Measurements from ENCODE around the gene CCDC68. TPM values are rescaled to one million over a fixed set of nuclear protein-coding genes. Genes with fewer than 3 reads are reported as not detected.

CCDC68 gene
- total RNA-seq, 1 donor from 2014 or later = not detected

- no peak for TF ChIP-seq CTCF (IDR thresholded peaks at IDR 0.05; ENCODE audit: unreplicated experiment)
- no peak overlapping the region for H3K27ac Mint-ChIP-seq
- no peaks in the 10 kb centered on the region for H3K9me3 Mint-ChIP-seq
- no peaks in the 10 kb centered on the region for H3K27me3 Mint-ChIP-seq (ENCODE audit: low read depth)
- DNase-seq (ENCODE audit: low spot score in 2 of 2, unreplicated experiment in 2 of 2) = no peak
- H3K4me3 Mint-ChIP-seq = no peak overlapping the region
- H3K4me1 Mint-ChIP-seq = peaks cover 14% of the 10 kb centered on the region
- no peaks in the 10 kb centered on the region for H3K36me3 Mint-ChIP-seq
These were observed 16.7 kb downstream of the CCDC68 start for GRCh38 chr18:54942569-54942968.

- no peaks in the 10 kb centered on the region for H3K27me3 Mint-ChIP-seq (ENCODE audit: low read depth)
- peaks cover 12% of the 10 kb centered on the region for H3K4me1 Mint-ChIP-seq
- no peak for TF ChIP-seq CTCF (IDR thresholded peaks at IDR 0.05; ENCODE audit: unreplicated experiment)
These were observed 17.1 kb downstream of the CCDC68 start for GRCh38 chr18:54942144-54942543.

GRCh38 chr18:54939361-54939917 lies 19.8 kb downstream of the CCDC68 start:
- DNase-seq (ENCODE audit: low spot score in 2 of 2, unreplicated experiment in 2 of 2) = no peak
- H3K4me3 Mint-ChIP-seq = no peak overlapping the region
- no peaks in the 10 kb centered on the region for H3K36me3 Mint-ChIP-seq
- H3K9me3 Mint-ChIP-seq = no peaks in the 10 kb centered on the region
- TF ChIP-seq CTCF (IDR thresholded peaks at IDR 0.05; ENCODE audit: unreplicated experiment) = no peak
- no peak overlapping the region for H3K27ac Mint-ChIP-seq
- H3K4me1 Mint-ChIP-seq = no peaks in the 10 kb centered on the region
- H3K27me3 Mint-ChIP-seq (ENCODE audit: low read depth) = no peaks in the 10 kb centered on the region

More at GRCh38 chr18:54942144-54942543, 17.1 kb downstream of the CCDC68 start:
- no peaks in the 10 kb centered on the region for H3K9me3 Mint-ChIP-seq
- no peaks in the 10 kb centered on the region for H3K36me3 Mint-ChIP-seq
- H3K27ac Mint-ChIP-seq = no peak overlapping the region
- H3K4me3 Mint-ChIP-seq = no peak overlapping the region
- no peak for DNase-seq (ENCODE audit: low spot score in 2 of 2, unreplicated experiment in 2 of 2)

GRCh38 chr18:54938506-54938905 lies 20.8 kb downstream of the CCDC68 start:
- Mint-ChIP-seq H3K4me1 (no peaks in the 10 kb centered on the region), H3K36me3 (no peaks in the 10 kb centered on the region), H3K9me3 (no peaks in the 10 kb centered on the region), H3K4me3 (no peak overlapping the region), H3K27me3 (ENCODE audit: low read depth) (no peaks in the 10 kb centered on the region), H3K27ac (no peak overlapping the region)
- no peak for TF ChIP-seq CTCF (IDR thresholded peaks at IDR 0.05; ENCODE audit: unreplicated experiment)
- no peak for DNase-seq (ENCODE audit: low spot score in 2 of 2, unreplicated experiment in 2 of 2)

GRCh38 chr18:54932472-54932871 lies 26.8 kb downstream of the CCDC68 start:
- H3K4me3 Mint-ChIP-seq = no peak overlapping the region
- no peaks in the 10 kb centered on the region for H3K4me1 Mint-ChIP-seq
- H3K36me3 Mint-ChIP-seq = no peaks in the 10 kb centered on the region
- H3K27ac Mint-ChIP-seq = no peak overlapping the region
- no peaks in the 10 kb centered on the region for H3K9me3 Mint-ChIP-seq
- DNase-seq (ENCODE audit: low spot score in 2 of 2, unreplicated experiment in 2 of 2) = no peak
- H3K27me3 Mint-ChIP-seq (ENCODE audit: low read depth) = no peaks in the 10 kb centered on the region
- no peak for TF ChIP-seq CTCF (IDR thresholded peaks at IDR 0.05; ENCODE audit: unreplicated experiment)

DNA sequence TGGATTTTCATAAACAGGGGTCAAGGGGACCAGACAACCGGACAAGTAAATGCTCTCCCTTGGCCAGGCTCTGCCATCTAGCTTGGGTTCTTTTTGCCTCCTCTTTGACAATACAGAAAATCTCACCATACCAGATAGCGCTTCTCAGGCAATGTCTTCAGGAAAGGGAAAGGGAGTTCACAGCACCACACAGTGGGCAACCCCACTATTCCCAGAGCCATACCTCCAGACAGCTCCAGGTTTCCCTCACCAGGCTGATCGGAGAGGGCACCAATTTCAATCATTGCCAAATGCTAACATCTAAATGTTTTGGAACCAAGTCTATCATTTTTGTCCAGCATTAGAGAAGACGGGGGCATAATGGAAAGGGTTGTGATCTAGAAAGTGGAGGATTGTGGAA lies 28.1 kb downstream of the CCDC68 start:
- Mint-ChIP-seq H3K4me1 (no peaks in the 10 kb centered on the region), H3K27me3 (ENCODE audit: low read depth) (no peaks in the 10 kb centered on the region), H3K9me3 (no peaks in the 10 kb centered on the region), H3K4me3 (no peak overlapping the region), H3K36me3 (no peaks in the 10 kb centered on the region), H3K27ac (no peak overlapping the region)
- TF ChIP-seq CTCF (IDR thresholded peaks at IDR 0.05; ENCODE audit: unreplicated experiment) = no peak
- DNase-seq (ENCODE audit: low spot score in 2 of 2, unreplicated experiment in 2 of 2) = no peak
